Muscle of leg (tissue), 11 donors: ENCODE results near the gene ACADM. TPM values are rescaled to one million over a fixed set of nuclear protein-coding genes. Genes with fewer than 3 reads are reported as not detected.
"Not testable (repeated sequence)": the region's sequence is repeated elsewhere in the genome, so short reads cannot be mapped to it uniquely, and the experiment has no call there.

Source experiments
- DNase-seq: peaks from one replicate; pipeline ENCODE4 v3.0.0; 2013
- H3K27ac ChIP-seq: one replicate; pipeline ENCODE4 v1.5.1; 2013; ENCODE audit warnings: mild to moderate bottlenecking, low read length, control low read depth
- H3K27me3 ChIP-seq: one replicate; pipeline ENCODE4 v1.6.1; 2013; ENCODE audit warnings: low read length; ENCODE audit not compliant: control insufficient read depth, insufficient read depth
- H3K36me3 ChIP-seq: one replicate; pipeline ENCODE4 v1.6.1; 2013; ENCODE audit warnings: low read length; ENCODE audit not compliant: control insufficient read depth, insufficient read depth
- H3K4me1 ChIP-seq: one replicate; pipeline ENCODE4 v1.6.1; 2013; ENCODE audit warnings: low read length; ENCODE audit not compliant: control insufficient read depth, insufficient read depth
- H3K4me3 ChIP-seq: one replicate; pipeline ENCODE4 v1.5.1; 2013; ENCODE audit warnings: low read length, control low read depth
- H3K9me3 ChIP-seq: replicated peaks from 2 replicates; pipeline ENCODE4 v1.6.1; 2013; ENCODE audit warnings: low read depth, low read length; ENCODE audit not compliant: control insufficient read depth
- WGBS: methylation state at CpG from one replicate; pipeline ENCODE4 v1.1.5; 2013; ENCODE audit warnings: missing lambda C conversion rate; ENCODE audit not compliant: insufficient coverage; 5-methylcytosine and 5-hydroxymethylcytosine counted together
- polyA plus RNA-seq, 8 donors: library from polyadenylated mRNA; unstranded; fragments of 120-200 nt; gene quantifications; one replicate each; pipeline versions ENCODE4 v1.2.1 to v1.2.3, GENCODE V29; 2013; ENCODE audit warnings: inconsistent platforms in 1 of 8, low replicate concordance in 1 of 8; ENCODE audit not compliant: insufficient read length in 8 of 8, insufficient read depth in 1 of 8
- total RNA-seq: library from RNA; stranded (reverse); fragments of 120-200 nt; gene quantifications from one replicate; pipeline ENCODE4 v1.2.4, GENCODE V29; 2013

The ACADM gene
- total and polyA plus RNA-seq, 9 donors = 50.4 to 65.8 (median 59.8) TPM

GRCh38 chr1:75801480-75801879 is 77.0 kb downstream of the ACADM start:
- 100% methylated on average over 1 of the region's 2 CpGs for WGBS
- not testable (repeated sequence) for H3K4me3 ChIP-seq, H3K27ac ChIP-seq, DNase-seq, H3K9me3 ChIP-seq, H3K27me3 ChIP-seq, H3K4me1 ChIP-seq
- peaks cover 12% of the 10 kb centered on the region for H3K36me3 ChIP-seq

GRCh38 chr1:75808921-75809320 is 84.4 kb downstream of the ACADM start:
- DNase-seq = no peak
- no peaks in the 10 kb centered on the region for H3K9me3 ChIP-seq
- no peaks in the 10 kb centered on the region for H3K36me3 ChIP-seq
- no peak overlapping the region for H3K4me3 ChIP-seq
- H3K4me1 ChIP-seq = no peaks in the 10 kb centered on the region
- H3K27ac ChIP-seq = no peak overlapping the region
- no CpG with 5 or more reads among the region's 4 CpGs for WGBS
- no peaks in the 10 kb centered on the region for H3K27me3 ChIP-seq

- not testable (repeated sequence) for H3K36me3 ChIP-seq
- WGBS = no CpG with 5 or more reads among the region's 3 CpGs
Measured at GRCh38 chr1:75810113-75810512, 85.6 kb downstream of the ACADM start.

GRCh38 chr1:75811211-75811981 is 86.9 kb downstream of the ACADM start:
- WGBS = no CpG with 5 or more reads among the region's 1 CpG
- Histone ChIP-seq H3K27me3 (no peaks in the 10 kb centered on the region), H3K4me3 (no peak overlapping the region), H3K36me3 (no peaks in the 10 kb centered on the region), H3K4me1 (no peaks in the 10 kb centered on the region), H3K9me3 (no peaks in the 10 kb centered on the region), H3K27ac (no peak overlapping the region)
- no peak for DNase-seq

More at GRCh38 chr1:75810113-75810512, 85.6 kb downstream of the ACADM start:
- not testable (repeated sequence) for H3K27ac ChIP-seq, H3K4me3 ChIP-seq, H3K27me3 ChIP-seq, H3K4me1 ChIP-seq, H3K9me3 ChIP-seq, DNase-seq

- Histone ChIP-seq H3K36me3 (no peaks in the 10 kb centered on the region), H3K9me3 (no peaks in the 10 kb centered on the region), H3K27ac (no peak overlapping the region), H3K27me3 (no peaks in the 10 kb centered on the region), H3K4me1 (no peaks in the 10 kb centered on the region), H3K4me3 (no peak overlapping the region)
- DNase-seq = no peak
- no CpG with 5 or more reads among the region's 3 CpGs for WGBS
Measured at GRCh38 chr1:75812065-75812464, 87.6 kb downstream of the ACADM start.

Other genes starting within 250 kb of the ACADM start
- 0.27 TPM for gene SLC44A5, start 113.6 kb upstream of the ACADM start, total RNA-seq
- 1 to 10 TPM in 1 of 8 donors, under 1 TPM in 7; 0.12 to 1.4 (median 0.19) TPM for gene SLC44A5, start 113.6 kb upstream of the ACADM start, polyA plus RNA-seq
- gene RABGGTB, start 61.5 kb downstream of the ACADM start, total RNA-seq = 85.0 TPM
- 100 to 1,000 TPM in 1 of 8 donors, 10 to 100 TPM in 7; 71.6 to 101 (median 76.1) TPM for gene RABGGTB, start 61.5 kb downstream of the ACADM start, polyA plus RNA-seq
- 0.44 TPM for gene MSH4, start 72.2 kb downstream of the ACADM start, total RNA-seq
- gene MSH4, start 72.2 kb downstream of the ACADM start, polyA plus RNA-seq = under 1 TPM; 0.09 to 0.65 (median 0.29) TPM
- not detected for gene ASB17, start 207.7 kb downstream of the ACADM start, total RNA-seq
- not detected for gene ASB17, start 207.7 kb downstream of the ACADM start, polyA plus RNA-seq